Testis (tissue), 2 donors: ENCODE measurements around the gene LGALS9.

Experiments
- CTCF ChIP-seq, 3 experiments: fragments of 450-650 bp in 2 of 3; fragments of 200-600 bp in 1 of 3; sonication (generic) in 1 of 3; IDR thresholded peaks; one replicate each; pipeline ENCODE4 v1.5.1; 2016 to 2019; ENCODE audit warnings: antibody characterized with exemption in 3 of 3, mild to moderate bottlenecking in 2 of 3, moderate library complexity in 1 of 3
- POLR2A ChIP-seq: fragments of 450-650 bp; IDR thresholded peaks from one replicate; pipeline ENCODE4 v1.6.1; 2017; ENCODE audit warnings: antibody characterized with exemption, mild to moderate bottlenecking, moderate library complexity

- TF ChIP-seq POLR2A (no peak), CTCF (IDR thresholded peaks at IDR 0.05) (no peak)
Observed at GRCh38 chr17:27664606-27664965, 33.6 kb downstream of the LGALS9 start.
